ENCODE results near the gene SAT2. TPM values are rescaled to one million over a fixed set of nuclear protein-coding genes. Genes with fewer than 3 reads are reported as not detected.
A peak's percentile ranks its signal among the peaks of the same experiment; 100 is the strongest.

SAT2 gene
- total and polyA plus RNA-seq, 2 experiments from 2014 or later: 56.7 to 69.4 TPM

DNA sequence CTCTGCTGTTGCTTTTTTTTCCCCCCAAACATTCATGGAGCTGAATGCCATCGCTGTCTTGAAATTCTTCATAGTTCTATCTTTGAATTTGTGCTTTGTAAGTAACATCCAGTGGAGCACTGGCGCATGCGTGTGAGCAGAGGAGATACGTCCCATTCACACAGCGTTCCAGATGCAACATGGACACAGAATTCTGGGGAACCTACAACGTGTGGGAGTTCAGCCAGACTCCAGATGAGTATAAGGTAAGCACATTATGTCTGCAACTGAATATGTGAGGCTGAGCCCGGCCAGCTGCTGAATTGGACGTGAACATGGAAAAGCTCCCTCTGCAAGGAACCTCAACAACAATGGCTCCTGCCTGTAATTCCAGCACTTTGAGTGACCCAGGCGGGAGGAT lies 18.8 kb upstream of the SAT2 start:
- 0 out of 2 replicates have a peak, but pooled peaks cover 4% of the 10 kb centered on the region for H3F3A ChIP-seq (replicated peaks; ENCODE audit: low read depth)
- no peak overlapping the region for H3K27ac ChIP-seq (ENCODE audit: low read depth)
- no peak overlapping the region for H3K4me3 ChIP-seq
- H3K36me3 ChIP-seq (ENCODE audit: insufficient read depth): no peaks in the 10 kb centered on the region
- no peaks in the 10 kb centered on the region for H4K20me1 ChIP-seq (replicated peaks; ENCODE audit: insufficient read depth)
- Mint-ChIP-seq H3K4me1 (peaks cover 10% of the 10 kb centered on the region), H3K36me3 (ENCODE audit: low read depth) (no peaks in the 10 kb centered on the region), H3K27ac (no peak overlapping the region), H3K27me3 (ENCODE audit: insufficient read depth, low read depth, poor library complexity) (peaks cover 27% of the 10 kb centered on the region), H3K4me3 (no peak overlapping the region), H3K9me3 (peaks cover 2% of the 10 kb centered on the region; the same call in 1 of the 3 replicates)
- no peaks in the 10 kb centered on the region for H3K9me2 ChIP-seq (ENCODE audit: insufficient read depth)
- no peak for TF ChIP-seq ZNF114 (CRISPR knock-in tag; IDR thresholded peaks at IDR 0.05)
- TF ChIP-seq CREB1 (CRISPR knock-in tag; IDR thresholded peaks at IDR 0.05; ENCODE audit: low read depth): no peak
- no peak for TF ChIP-seq JUNB (IDR thresholded peaks at IDR 0.05; ENCODE audit: unreplicated experiment)
- no peak for TF ChIP-seq ZNF462 (CRISPR knock-in tag; IDR thresholded peaks at IDR 0.05)
- TF ChIP-seq EZH2 (IDR thresholded peaks at IDR 0.05; ENCODE audit: low read depth, unreplicated experiment): no peak
- no peak for TF ChIP-seq EZH2phosphoT487 (IDR thresholded peaks at IDR 0.05; ENCODE audit: unreplicated experiment)
- no peak for TF ChIP-seq NANOG (IDR thresholded peaks at IDR 0.05; ENCODE audit: borderline replicate concordance)
- TF ChIP-seq ZNF331 (CRISPR knock-in tag; IDR thresholded peaks at IDR 0.05; ENCODE audit: low read depth): no peak
- TF ChIP-seq REST (IDR thresholded peaks at IDR 0.05; ENCODE audit: unreplicated experiment): no peak
- TF ChIP-seq POLR2AphosphoS5 (IDR thresholded peaks at IDR 0.05; ENCODE audit: low read depth): no peak
- TF ChIP-seq, protein P1, sequence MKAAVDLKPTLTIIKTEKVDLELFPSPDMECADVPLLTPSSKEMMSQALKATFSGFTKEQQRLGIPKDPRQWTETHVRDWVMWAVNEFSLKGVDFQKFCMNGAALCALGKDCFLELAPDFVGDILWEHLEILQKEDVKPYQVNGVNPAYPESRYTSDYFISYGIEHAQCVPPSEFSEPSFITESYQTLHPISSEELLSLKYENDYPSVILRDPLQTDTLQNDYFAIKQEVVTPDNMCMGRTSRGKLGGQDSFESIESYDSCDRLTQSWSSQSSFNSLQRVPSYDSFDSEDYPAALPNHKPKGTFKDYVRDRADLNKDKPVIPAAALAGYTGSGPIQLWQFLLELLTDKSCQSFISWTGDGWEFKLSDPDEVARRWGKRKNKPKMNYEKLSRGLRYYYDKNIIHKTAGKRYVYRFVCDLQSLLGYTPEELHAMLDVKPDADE (IDR thresholded peaks at IDR 0.05): no peak
- no peak for TF ChIP-seq STAT1 (IDR thresholded peaks at IDR 0.05; ENCODE audit: unreplicated experiment)
- no peak for TF ChIP-seq CTCF (conservative IDR thresholded peaks at IDR 0.05; ENCODE audit: low read depth in 2 of 2)
- peak overlapping the region; percentile 72; the same call in 1 of the 2 replicates for H2AFZ ChIP-seq
- peaks cover 6% of the 10 kb centered on the region; the same call in 1 of the 2 replicates for H3K4me1 ChIP-seq (ENCODE audit: insufficient read depth)
- ATAC-seq: no peak
- no peak for DNase-seq (ENCODE audit: low spot score)
- H3K79me2 ChIP-seq (replicated peaks; ENCODE audit: insufficient read depth): no peaks in the 10 kb centered on the region
- peaks cover 17% of the 10 kb centered on the region for H3K27me3 ChIP-seq (ENCODE audit: insufficient read depth)
- H3K4me2 ChIP-seq: no peak overlapping the region

All from GM23338 (cell line).